HG03460 (cell line): Measurements from ENCODE around the gene VWA5A.
"Not testable (repeated sequence)": the region's sequence is repeated elsewhere in the genome, so short reads cannot be mapped to it uniquely, and the experiment has no call there.

Experiments used
- ATAC-seq: cut with Tn5 transposase; IDR thresholded peaks from one replicate; pipeline ENCODE4 v1.9.1; 2021; ENCODE audit not compliant: unreplicated experiment

VWA5A gene

GRCh38 chr11:124093330-124093729, 21.9 kb upstream of the VWA5A start:
- ATAC-seq = no peak

GRCh38 chr11:124094731-124095130, 20.5 kb upstream of the VWA5A start:
- no peak for ATAC-seq

- no peak for ATAC-seq
Measured at GRCh38 chr11:124096364-124096763, 18.9 kb upstream of the VWA5A start.

GRCh38 chr11:124098141-124098540, 17.1 kb upstream of the VWA5A start:
- ATAC-seq = no peak

- ATAC-seq = no peak
Measured at GRCh38 chr11:124101737-124102136, 13.5 kb upstream of the VWA5A start.

GRCh38 chr11:124108156-124108555, 7.1 kb upstream of the VWA5A start:
- no peak for ATAC-seq

GRCh38 chr11:124109377-124109776, 5.9 kb upstream of the VWA5A start:
- ATAC-seq = no peak

GRCh38 chr11:124110201-124110600, 5.0 kb upstream of the VWA5A start:
- no peak for ATAC-seq

GRCh38 chr11:124113890-124114289, 1.4 kb upstream of the VWA5A start:
- ATAC-seq = no peak

GRCh38 chr11:124115782-124116616, 749 bp downstream of the VWA5A start:
- peak; percentile 33 for ATAC-seq

- ATAC-seq = no peak
Measured at GRCh38 chr11:124119103-124119502, 3.9 kb downstream of the VWA5A start.

- ATAC-seq = no peak
Measured at GRCh38 chr11:124120891-124121290, 5.6 kb downstream of the VWA5A start.

GRCh38 chr11:124122123-124122522, 6.9 kb downstream of the VWA5A start:
- no peak for ATAC-seq

GRCh38 chr11:124123622-124124021, 8.4 kb downstream of the VWA5A start:
- ATAC-seq = no peak

- ATAC-seq = not testable (repeated sequence)
Measured at GRCh38 chr11:124127134-124127533, 11.9 kb downstream of the VWA5A start.

- no peak for ATAC-seq
Measured at GRCh38 chr11:124143034-124143433, 27.8 kb downstream of the VWA5A start.

- ATAC-seq = no peak
Measured at GRCh38 chr11:124147951-124148350, 32.7 kb downstream of the VWA5A start.

- no peak for ATAC-seq
Measured at GRCh38 chr11:124150684-124151083, 35.4 kb downstream of the VWA5A start.

- ATAC-seq = no peak
Measured at GRCh38 chr11:124152770-124153407, 37.6 kb downstream of the VWA5A start.

- no peak for ATAC-seq
Measured at GRCh38 chr11:124153821-124154220, 38.6 kb downstream of the VWA5A start.

- ATAC-seq = no peak
Measured at GRCh38 chr11:124159481-124159880, 44.2 kb downstream of the VWA5A start.

GRCh38 chr11:124160986-124161385, 45.7 kb downstream of the VWA5A start:
- no peak for ATAC-seq
